CD14-positive monocyte (primary cell): ENCODE data around the gene SLC25A1. TPM values are rescaled to one million over a fixed set of nuclear protein-coding genes. Genes with fewer than 3 reads are reported as not detected.

Experiments
- DNase-seq, 3 donors: peaks; one replicate each; pipeline ENCODE4 v3.0.0-alpha.2; 2011 to 2022
- H2AFZ ChIP-seq: 2 replicates; pipeline ENCODE4 v1.6.0; 2012; ENCODE audit warnings: mild to moderate bottlenecking, low read depth, low read length, inconsistent platforms; ENCODE audit not compliant: insufficient read depth, poor library complexity, severe bottlenecking
- H3K27ac ChIP-seq, 2 donors: 1 replicate in 1 of 2; 2 replicates in 1 of 2; pipeline ENCODE4 v1.5.1; 2012 to 2013; ENCODE audit warnings: low read length in 2 of 2, control low read depth in 1 of 2, inconsistent platforms in 1 of 2, low read depth in 1 of 2, mild to moderate bottlenecking in 1 of 2
- H3K27me3 ChIP-seq, 2 donors: one replicate each; pipeline versions ENCODE4 v1.6.0 to v1.6.1; 2011 to 2013; ENCODE audit warnings: low read length in 2 of 2; ENCODE audit not compliant: control insufficient read depth in 2 of 2, insufficient read depth in 2 of 2
- H3K36me3 ChIP-seq, 2 donors: replicated peaks in 1 of 2; 1 replicate in 1 of 2; 2 replicates in 1 of 2; pipeline versions ENCODE4 v1.5.1 to v1.6.1; 2012 to 2013; ENCODE audit warnings: low read length in 2 of 2, control low read depth in 1 of 2, inconsistent platforms in 1 of 2, mild to moderate bottlenecking in 1 of 2; ENCODE audit not compliant: insufficient read depth in 2 of 2, control insufficient read depth in 1 of 2
- H3K4me1 ChIP-seq, 2 donors: 1 replicate in 1 of 2; 2 replicates in 1 of 2; pipeline versions ENCODE4 v1.5.1 to v1.6.1; 2012 to 2013; ENCODE audit warnings: low read length in 2 of 2, control low read depth in 1 of 2, inconsistent platforms in 1 of 2, mild to moderate bottlenecking in 1 of 2, moderate library complexity in 1 of 2; ENCODE audit not compliant: insufficient read depth in 2 of 2, control insufficient read depth in 1 of 2
- H3K4me2 ChIP-seq: replicated peaks from 2 replicates; pipeline ENCODE3; 2012; ENCODE audit warnings: low read length, moderate library complexity, mild to moderate bottlenecking; ENCODE audit not compliant: poor library complexity, severe bottlenecking; ENCODE audit errors: extremely low read depth
- H3K4me3 ChIP-seq, 3 experiments: fragments of 200-600 bp in 1 of 3; sonication (generic) in 1 of 3; replicated peaks in 1 of 3; 1 replicate in 2 of 3; 2 replicates in 1 of 3; pipeline ENCODE4 v1.5.1; 2011 to 2013; ENCODE audit warnings: low read length in 3 of 3, mild to moderate bottlenecking in 3 of 3, control low read depth in 2 of 3, low read depth in 2 of 3, inconsistent platforms in 1 of 3, moderate library complexity in 1 of 3
- H3K79me2 ChIP-seq: 2 replicates; pipeline ENCODE4 v1.6.0; 2012; ENCODE audit warnings: mild to moderate bottlenecking, control low read depth, inconsistent platforms, low read length, moderate library complexity; ENCODE audit not compliant: insufficient read depth
- H3K9ac ChIP-seq: 2 replicates; pipeline ENCODE4 v1.6.0; 2017; ENCODE audit warnings: low read length, mild to moderate bottlenecking; ENCODE audit not compliant: insufficient read depth, poor library complexity, severe bottlenecking
- H3K9me3 ChIP-seq, 2 donors: replicated peaks in 1 of 2; 1 replicate in 1 of 2; 2 replicates in 1 of 2; pipeline versions ENCODE4 v1.5.1 to v1.6.1; 2012 to 2013; ENCODE audit warnings: low read length in 2 of 2, control low read depth in 1 of 2; ENCODE audit not compliant: control insufficient read depth in 1 of 2, insufficient read depth in 1 of 2
- H4K20me1 ChIP-seq: 2 replicates; pipeline ENCODE4 v1.6.0; 2012; ENCODE audit warnings: mild to moderate bottlenecking, low read length, control low read depth, moderate library complexity; ENCODE audit not compliant: insufficient read depth
- H3K27ac Mint-ChIP-seq, 7 donors: one replicate each; pipeline ENCODE4 v1.8.0; 2020; ENCODE audit warnings: mild to moderate bottlenecking in 7 of 7, mixed read lengths in 7 of 7, moderate library complexity in 6 of 7, inconsistent platforms in 2 of 7
- H3K27me3 Mint-ChIP-seq, 3 donors: one replicate each; pipeline ENCODE4 v1.8.0; 2021 to 2022; ENCODE audit warnings: low read depth in 3 of 3, mild to moderate bottlenecking in 3 of 3, mixed read lengths in 3 of 3, moderate library complexity in 3 of 3, inconsistent platforms in 1 of 3
- H3K36me3 Mint-ChIP-seq, 2 donors: one replicate each; pipeline ENCODE4 v1.8.0; 2020; ENCODE audit warnings: mixed read lengths in 2 of 2, inconsistent platforms in 1 of 2, mild to moderate bottlenecking in 1 of 2
- H3K4me1 Mint-ChIP-seq: one replicate; pipeline ENCODE4 v1.8.0; 2020; ENCODE audit warnings: mild to moderate bottlenecking, mixed read lengths
- H3K4me3 Mint-ChIP-seq, 2 donors: one replicate each; pipeline ENCODE4 v1.8.0; 2020; ENCODE audit warnings: mild to moderate bottlenecking in 2 of 2, mixed read lengths in 2 of 2, moderate library complexity in 1 of 2
- H3K9me3 Mint-ChIP-seq, 7 donors: one replicate each; pipeline ENCODE4 v1.8.0; 2020 to 2022; ENCODE audit warnings: mixed read lengths in 7 of 7, mild to moderate bottlenecking in 6 of 7, moderate library complexity in 6 of 7, inconsistent platforms in 2 of 7
- WGBS: methylation state at CpG from one replicate; pipeline ENCODE4 v1.1.5; 2013; ENCODE audit warnings: missing lambda C conversion rate; ENCODE audit not compliant: insufficient coverage; 5-methylcytosine and 5-hydroxymethylcytosine counted together
- intact Hi-C, 2 donors: fragments of 100-400 bp; cut with micrococcal nuclease; formaldehyde crosslinking; loops; one replicate each; pipeline versions ENCODE4 v1.15.0 to v1.15.1; 2023
- polyA plus RNA-seq, 3 donors: library from polyadenylated mRNA; depleted of rRNA in 1 of 3; unstranded in 2 of 3; stranded (reverse) in 1 of 3; fragments of 300-500 nt in 2 of 3; fragments of >200 nt in 1 of 3; fragmentation: Illumina TruSeq in 2 of 3; gene quantifications; 1 replicate in 2 of 3; 2 replicates in 1 of 3; pipeline ENCODE4 v1.2.3, GENCODE V29; 2012 to 2021
- TF ChIP-seq, protein P1 (sequence below): fragments of 200-600 bp; IDR thresholded peaks from one replicate; pipeline ENCODE4 v1.8.0; 2022; ENCODE audit warnings: antibody characterized with exemption, mild to moderate bottlenecking

Gene SLC25A1
- polyA plus RNA-seq, 3 donors: 15.2 to 37.4 (median 35.1) TPM

DNA sequence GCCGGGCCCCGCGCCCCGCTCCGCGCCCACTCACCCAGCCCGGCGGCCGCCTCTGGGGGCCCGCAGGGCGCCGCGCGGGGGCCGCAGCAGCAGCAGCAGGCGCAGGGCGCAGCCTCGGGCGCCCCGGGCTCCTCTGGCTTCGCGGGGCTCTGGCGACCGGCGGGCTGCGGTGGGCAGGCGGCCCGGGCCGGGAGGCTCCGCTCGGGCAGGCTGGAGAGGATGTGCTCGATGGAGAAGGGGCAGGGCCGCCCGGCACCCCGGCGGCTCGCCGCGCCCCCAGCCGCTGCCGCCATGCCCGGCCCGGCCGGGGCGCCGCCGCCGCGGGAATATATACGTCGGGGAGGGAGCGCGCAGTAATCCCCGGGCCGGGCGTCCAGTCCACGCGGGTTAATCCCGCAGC, 28.5 kb downstream of the SLC25A1 start, which contains the start of gene GSC2:
GSC2 (minus strand) TSS at position 302 of the 400 bp plus-strand sequence; CDS start at position 293, 9 bp downstream.
- H3K9me3 ChIP-seq: peaks cover 10 to 13% of the 10 kb centered on the region in 2 donors
- peak within 1 kb of the TSS; percentile 46 for H2AFZ ChIP-seq
- no peaks in the 10 kb centered on the region for H3K79me2 ChIP-seq
- H3K4me1 ChIP-seq: peaks cover 6 to 10% of the 10 kb centered on the region in 2 donors
- Mint-ChIP-seq H3K27me3 (peaks cover 67 to 78% (median 71%) of the 10 kb centered on the region in 3 donors), H3K4me3 (peak within 1 kb of the TSS; percentile 47 to 84), H3K9me3 (peaks cover 0 to 14% (median 13%) of the 10 kb centered on the region in 7 donors), H3K4me1 (peaks cover 8% of the 10 kb centered on the region), H3K27ac (no peak within 1 kb of the TSS), H3K36me3 (peaks cover 0 to 10% of the 10 kb centered on the region in 2 donors)
- H3K9ac ChIP-seq: no peak within 1 kb of the TSS
- no peaks in the 10 kb centered on the region for H3K36me3 ChIP-seq
- no peak for DNase-seq
- TF ChIP-seq, protein P1, sequence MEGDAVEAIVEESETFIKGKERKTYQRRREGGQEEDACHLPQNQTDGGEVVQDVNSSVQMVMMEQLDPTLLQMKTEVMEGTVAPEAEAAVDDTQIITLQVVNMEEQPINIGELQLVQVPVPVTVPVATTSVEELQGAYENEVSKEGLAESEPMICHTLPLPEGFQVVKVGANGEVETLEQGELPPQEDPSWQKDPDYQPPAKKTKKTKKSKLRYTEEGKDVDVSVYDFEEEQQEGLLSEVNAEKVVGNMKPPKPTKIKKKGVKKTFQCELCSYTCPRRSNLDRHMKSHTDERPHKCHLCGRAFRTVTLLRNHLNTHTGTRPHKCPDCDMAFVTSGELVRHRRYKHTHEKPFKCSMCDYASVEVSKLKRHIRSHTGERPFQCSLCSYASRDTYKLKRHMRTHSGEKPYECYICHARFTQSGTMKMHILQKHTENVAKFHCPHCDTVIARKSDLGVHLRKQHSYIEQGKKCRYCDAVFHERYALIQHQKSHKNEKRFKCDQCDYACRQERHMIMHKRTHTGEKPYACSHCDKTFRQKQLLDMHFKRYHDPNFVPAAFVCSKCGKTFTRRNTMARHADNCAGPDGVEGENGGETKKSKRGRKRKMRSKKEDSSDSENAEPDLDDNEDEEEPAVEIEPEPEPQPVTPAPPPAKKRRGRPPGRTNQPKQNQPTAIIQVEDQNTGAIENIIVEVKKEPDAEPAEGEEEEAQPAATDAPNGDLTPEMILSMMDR: no peak
- intact Hi-C loops: no loop called here
- peak within 1 kb of the TSS in 1 of 3 experiments; percentile 47 for H3K4me3 ChIP-seq
- WGBS: 4% methylated on average over 59 of the region's 59 CpGs
- peak within 1 kb of the TSS; percentile 61 for H3K4me2 ChIP-seq
- H3K27ac ChIP-seq: no peak within 1 kb of the TSS
- H3K27me3 ChIP-seq: peaks cover 35 to 62% of the 10 kb centered on the region in 2 donors
- no peaks in the 10 kb centered on the region for H4K20me1 ChIP-seq

DNA sequence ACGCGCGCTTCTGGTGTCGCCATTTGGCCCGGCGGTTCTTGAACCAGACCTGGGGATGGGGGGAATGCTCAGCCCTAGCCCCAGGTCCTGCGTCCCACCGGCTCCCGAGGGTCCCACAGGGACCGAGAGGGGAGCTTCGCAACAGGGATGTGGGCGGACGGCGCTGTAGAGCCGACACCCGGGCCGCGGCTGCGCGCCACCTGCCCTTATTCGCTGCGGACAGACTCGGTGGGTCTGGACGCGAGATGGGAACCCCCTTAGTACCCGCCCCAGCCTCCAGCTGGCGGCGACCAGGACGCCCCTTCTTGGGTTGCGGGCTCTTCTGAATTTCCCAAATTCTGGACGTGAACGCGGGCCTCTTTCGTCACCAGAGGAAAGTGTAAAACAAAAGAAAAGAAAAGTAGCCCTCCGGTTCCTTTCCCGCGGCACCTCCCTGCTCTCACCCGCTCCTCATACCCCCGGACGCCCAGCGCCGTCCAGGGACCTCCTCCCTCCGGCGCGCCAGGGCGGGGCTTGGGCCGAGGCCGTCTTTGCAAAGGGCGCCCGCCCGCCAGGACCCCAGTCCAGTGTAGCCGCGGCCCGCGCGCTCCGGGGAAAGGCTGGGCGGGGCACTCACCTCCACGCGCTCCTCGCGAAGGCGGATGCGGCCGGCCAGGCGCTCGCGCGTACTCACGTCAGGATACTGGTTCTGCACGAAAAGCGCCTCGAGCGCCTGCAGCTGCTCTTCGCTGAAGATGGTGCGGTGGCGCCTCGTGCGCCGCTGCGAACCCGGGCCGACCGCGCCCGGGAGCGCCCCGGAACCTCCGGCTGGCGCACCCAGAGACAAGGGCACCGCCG, 29.3 kb downstream of the SLC25A1 start:
- DNase-seq: no peak
- Mint-ChIP-seq H3K4me3 (peak overlapping the region; percentile 47 to 77), H3K27me3 (peaks cover 67 to 74% (median 68%) of the 10 kb centered on the region in 3 donors), H3K4me1 (peaks cover 8% of the 10 kb centered on the region), H3K36me3 (peaks cover 0 to 10% of the 10 kb centered on the region in 2 donors), H3K27ac (no peak overlapping the region), H3K9me3 (peaks cover 0 to 16% (median 13%) of the 10 kb centered on the region in 7 donors)
- Histone ChIP-seq H2AFZ (peak overlapping the region; percentile 46), H3K9ac (no peak overlapping the region), H3K4me1 (peaks cover 6 to 11% of the 10 kb centered on the region in 2 donors), H3K4me2 (peak overlapping the region; percentile 61), H3K9me3 (peaks cover 10 to 13% of the 10 kb centered on the region in 2 donors), H3K79me2 (peaks cover 2% of the 10 kb centered on the region), H3K27ac (no peak overlapping the region), H3K36me3 (no peaks in the 10 kb centered on the region), H4K20me1 (no peaks in the 10 kb centered on the region), H3K4me3 (peak overlapping the region in 1 of 3 experiments; percentile 47), H3K27me3 (peaks cover 35 to 62% of the 10 kb centered on the region in 2 donors)
- 4% methylated on average over 90 of the region's 92 CpGs for WGBS
- intact Hi-C loops: no loop called here
- TF ChIP-seq, protein P1: no peak
